Articular chondrocyte of knee joint (primary cell): ENCODE data around the gene WRNIP1. TPM values are rescaled to one million over a fixed set of nuclear protein-coding genes. Genes with fewer than 3 reads are reported as not detected.

Experiments used
- total RNA-seq: library from RNA; depleted of rRNA; stranded (reverse); fragments of >200 nt; gene quantifications from 2 replicates; pipeline ENCODE4 v1.2.3, GENCODE V29; 2012

WRNIP1 gene
- total RNA-seq, result 23.5 and 25.2 TPM in 2 replicates

DNA sequence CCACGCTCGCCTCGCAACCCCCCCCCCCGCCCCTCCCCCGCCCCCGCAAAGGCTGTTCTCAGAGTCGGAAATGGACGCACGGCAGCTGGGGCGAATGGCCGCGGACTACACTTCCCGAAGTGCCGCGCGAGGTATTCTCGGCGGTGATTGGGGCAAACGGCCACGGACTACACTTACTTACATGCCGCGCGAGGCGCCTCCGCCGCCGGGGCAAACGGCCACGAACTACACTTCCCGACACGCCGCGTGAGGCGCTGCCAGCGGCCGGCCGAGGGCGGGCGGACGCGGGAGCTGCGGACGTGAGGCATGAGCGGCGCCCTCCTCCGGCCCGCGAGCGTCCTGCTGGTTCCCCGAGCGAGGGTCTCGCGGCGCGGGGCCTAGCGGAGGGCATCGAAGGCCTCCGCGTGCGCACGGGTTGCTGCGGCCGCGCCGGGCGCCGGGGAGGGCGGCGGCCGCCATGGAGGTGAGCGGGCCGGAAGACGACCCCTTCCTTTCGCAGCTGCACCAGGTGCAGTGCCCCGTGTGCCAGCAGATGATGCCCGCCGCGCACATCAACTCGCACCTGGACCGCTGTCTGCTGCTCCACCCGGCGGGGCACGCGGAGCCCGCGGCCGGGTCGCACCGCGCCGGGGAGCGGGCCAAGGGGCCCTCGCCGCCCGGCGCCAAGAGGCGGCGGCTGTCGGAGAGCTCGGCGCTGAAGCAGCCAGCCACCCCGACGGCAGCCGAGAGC, at the start of gene WRNIP1:
Gene WRNIP1 (plus strand): TSS at position 228 of the 730 bp plus-strand sequence. CDS start 230 bp downstream, at position 458.

GRCh38 chr6:2750832-2751231, 14.4 kb upstream of the WRNIP1 start, which contains the start of gene MYLK4:
Gene MYLK4 (minus strand): TSS chr6:2750922. CDS start chr6:2749294, 1,628 bp downstream.

Other genes with a start within 250 kb of the WRNIP1 start
- gene MYLK4, start 14.5 kb upstream of the WRNIP1 start, total RNA-seq, result 0.78 and 0.97 TPM in 2 replicates
- 56.7 and 59.2 TPM in 2 replicates for gene SERPINB1, start 76.5 kb downstream of the WRNIP1 start, total RNA-seq
- gene SERPINB9, start 137.9 kb downstream of the WRNIP1 start, total RNA-seq, result 35.0 and 38.5 TPM in 2 replicates
- 95.3 and 102 TPM in 2 replicates for gene SERPINB6, start 206.2 kb downstream of the WRNIP1 start, total RNA-seq
- gene NQO2, start 234.5 kb downstream of the WRNIP1 start, total RNA-seq, result 45.2 and 80.2 TPM in 2 replicates